Measurements from ENCODE around the gene TNFAIP3.

DNA sequence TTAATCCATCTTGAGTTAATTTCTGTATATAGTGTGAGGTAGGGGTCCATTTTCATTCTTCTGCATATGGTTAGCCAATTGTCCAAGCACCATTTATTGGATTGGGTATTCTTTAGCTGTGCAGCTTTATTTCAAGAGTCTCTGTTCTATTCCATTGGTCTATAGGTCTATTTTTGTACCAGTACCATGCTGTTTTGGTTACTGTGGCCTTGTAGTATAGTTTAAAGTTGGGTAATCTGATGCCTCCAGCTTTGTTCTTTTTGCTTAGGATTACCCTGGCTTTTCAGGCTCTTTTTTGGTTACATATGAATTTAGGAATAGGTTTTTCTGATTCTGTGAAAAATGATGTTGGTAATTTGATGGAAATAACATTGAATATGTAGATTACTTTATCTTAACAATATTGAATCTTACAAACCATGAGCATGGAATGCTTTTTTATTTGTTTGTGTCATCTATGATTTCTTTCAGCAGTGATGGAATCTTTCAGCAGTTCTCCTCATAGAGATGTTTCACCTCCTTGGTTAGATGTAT, 47.0 kb downstream of the TNFAIP3 start:
- TF ChIP-seq, protein P1, sequence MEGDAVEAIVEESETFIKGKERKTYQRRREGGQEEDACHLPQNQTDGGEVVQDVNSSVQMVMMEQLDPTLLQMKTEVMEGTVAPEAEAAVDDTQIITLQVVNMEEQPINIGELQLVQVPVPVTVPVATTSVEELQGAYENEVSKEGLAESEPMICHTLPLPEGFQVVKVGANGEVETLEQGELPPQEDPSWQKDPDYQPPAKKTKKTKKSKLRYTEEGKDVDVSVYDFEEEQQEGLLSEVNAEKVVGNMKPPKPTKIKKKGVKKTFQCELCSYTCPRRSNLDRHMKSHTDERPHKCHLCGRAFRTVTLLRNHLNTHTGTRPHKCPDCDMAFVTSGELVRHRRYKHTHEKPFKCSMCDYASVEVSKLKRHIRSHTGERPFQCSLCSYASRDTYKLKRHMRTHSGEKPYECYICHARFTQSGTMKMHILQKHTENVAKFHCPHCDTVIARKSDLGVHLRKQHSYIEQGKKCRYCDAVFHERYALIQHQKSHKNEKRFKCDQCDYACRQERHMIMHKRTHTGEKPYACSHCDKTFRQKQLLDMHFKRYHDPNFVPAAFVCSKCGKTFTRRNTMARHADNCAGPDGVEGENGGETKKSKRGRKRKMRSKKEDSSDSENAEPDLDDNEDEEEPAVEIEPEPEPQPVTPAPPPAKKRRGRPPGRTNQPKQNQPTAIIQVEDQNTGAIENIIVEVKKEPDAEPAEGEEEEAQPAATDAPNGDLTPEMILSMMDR (IDR thresholded peaks at IDR 0.05) = no peak
- no peak for TF ChIP-seq EP300 (IDR thresholded peaks at IDR 0.05)
- no peak for TF ChIP-seq POLR2A (IDR thresholded peaks at IDR 0.05)
- TF ChIP-seq POLR2AphosphoS5 (IDR thresholded peaks at IDR 0.05) = no peak
